Stimulated activated CD4-positive, alpha-beta T cell treated with anti-CD3 and anti-CD28 coated beads, Interleukin-15, amount 100 ng/mL, for 48 hours (primary cell): ENCODE data around the gene NSD2.
"Not testable (repeated sequence)": the region's sequence is repeated elsewhere in the genome, so short reads cannot be mapped to it uniquely, and the experiment has no call there.

ENCODE experiments used
- DNase-seq, 2 donors: peaks; one replicate each; pipeline ENCODE4 v3.0.0-alpha.2; 2020; ENCODE audit warnings: low read depth in 2 of 2

The NSD2 gene

DNA sequence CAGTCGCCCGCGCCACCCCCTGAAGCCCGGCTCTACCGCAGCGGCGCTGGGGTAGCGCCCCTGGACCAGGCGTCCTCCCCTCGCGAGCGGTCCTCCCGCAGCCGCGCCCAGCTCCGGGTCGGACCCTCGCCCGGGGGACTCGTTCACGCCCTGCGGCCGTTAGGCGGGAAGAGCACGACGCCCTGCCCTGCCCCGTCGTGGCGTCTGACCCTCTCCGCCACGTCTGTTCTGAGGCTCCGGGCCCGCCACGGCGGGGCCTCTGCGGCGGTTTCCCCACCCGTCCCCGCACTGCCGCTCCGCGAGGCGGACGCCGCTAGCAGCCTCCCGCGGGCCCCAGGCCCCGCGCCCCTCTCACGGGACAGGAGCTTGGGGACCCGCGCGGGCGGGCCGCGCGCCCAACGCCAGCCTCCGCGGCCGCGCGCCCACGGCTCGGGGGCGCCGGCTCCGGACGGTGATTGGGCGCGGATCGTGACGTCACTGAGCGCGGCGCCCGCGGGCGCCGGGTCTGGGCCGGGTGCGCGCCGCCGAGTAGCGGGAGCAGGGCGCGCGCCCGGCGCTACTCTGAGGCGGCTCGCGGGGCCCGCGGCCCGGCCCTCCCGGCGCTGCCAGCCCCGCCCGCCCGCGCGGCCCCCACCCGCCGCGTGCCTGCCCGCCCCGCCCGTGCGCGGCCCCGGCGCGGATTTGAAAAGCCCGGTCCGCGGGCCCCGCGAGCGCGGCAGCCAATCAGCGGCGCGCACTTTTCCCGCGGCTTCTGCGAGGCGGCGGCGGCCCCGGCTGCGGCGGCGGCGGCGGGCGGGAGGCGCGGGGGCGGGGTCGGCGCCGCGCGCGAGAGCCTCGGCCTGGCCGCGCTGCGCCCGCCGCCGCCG lies at the start of gene NSD2:
Gene NSD2 (plus strand): TSS at position 816 of the 866 bp plus-strand sequence. CDS start 29,262 bp downstream, outside the sequence.
- peak; percentile 80 to 89 for DNase-seq

DNA sequence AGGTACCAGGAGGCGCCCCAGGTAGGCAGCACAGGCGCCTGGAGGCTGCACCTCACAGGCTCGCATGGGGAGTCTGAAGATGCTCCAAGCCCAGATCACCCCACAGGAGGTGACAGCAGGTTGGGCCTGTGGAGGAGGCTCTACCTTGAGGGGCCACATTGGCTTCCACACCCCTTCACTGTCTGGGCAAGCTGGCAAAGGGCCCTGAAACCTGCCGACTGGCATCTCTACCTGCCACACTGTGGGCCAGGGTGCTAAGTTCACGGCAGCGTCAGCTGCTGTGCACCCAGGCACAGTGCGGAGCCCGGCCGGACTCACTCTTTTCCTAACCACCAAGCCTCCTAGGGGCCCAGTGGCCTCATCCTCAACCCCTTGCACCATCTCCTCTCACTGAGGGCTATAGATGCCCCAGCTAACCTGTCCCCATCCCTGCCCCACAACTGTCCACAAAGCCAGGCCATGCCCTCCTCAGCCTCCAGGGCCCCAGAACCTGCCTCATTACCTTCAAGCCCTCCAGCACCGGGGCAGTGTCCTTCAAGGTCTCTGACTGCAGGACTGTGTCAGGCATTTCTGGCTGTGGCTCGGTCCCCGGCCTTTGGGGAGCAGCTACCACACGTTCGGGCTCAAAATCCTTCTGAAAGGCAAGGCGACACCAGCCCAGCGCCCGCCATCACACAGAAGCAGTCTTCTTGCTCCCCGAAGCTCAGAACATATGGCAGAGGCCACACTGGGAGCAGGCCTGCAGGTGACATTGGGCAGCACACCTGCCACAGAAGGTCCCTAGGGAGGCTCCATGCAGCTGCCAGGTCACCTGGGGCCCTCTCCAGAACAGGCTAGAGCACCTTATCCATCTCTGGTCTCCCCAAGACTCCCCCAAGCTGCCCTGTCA lies 49.3 kb upstream of the NSD2 start:
- no peak for DNase-seq

DNA sequence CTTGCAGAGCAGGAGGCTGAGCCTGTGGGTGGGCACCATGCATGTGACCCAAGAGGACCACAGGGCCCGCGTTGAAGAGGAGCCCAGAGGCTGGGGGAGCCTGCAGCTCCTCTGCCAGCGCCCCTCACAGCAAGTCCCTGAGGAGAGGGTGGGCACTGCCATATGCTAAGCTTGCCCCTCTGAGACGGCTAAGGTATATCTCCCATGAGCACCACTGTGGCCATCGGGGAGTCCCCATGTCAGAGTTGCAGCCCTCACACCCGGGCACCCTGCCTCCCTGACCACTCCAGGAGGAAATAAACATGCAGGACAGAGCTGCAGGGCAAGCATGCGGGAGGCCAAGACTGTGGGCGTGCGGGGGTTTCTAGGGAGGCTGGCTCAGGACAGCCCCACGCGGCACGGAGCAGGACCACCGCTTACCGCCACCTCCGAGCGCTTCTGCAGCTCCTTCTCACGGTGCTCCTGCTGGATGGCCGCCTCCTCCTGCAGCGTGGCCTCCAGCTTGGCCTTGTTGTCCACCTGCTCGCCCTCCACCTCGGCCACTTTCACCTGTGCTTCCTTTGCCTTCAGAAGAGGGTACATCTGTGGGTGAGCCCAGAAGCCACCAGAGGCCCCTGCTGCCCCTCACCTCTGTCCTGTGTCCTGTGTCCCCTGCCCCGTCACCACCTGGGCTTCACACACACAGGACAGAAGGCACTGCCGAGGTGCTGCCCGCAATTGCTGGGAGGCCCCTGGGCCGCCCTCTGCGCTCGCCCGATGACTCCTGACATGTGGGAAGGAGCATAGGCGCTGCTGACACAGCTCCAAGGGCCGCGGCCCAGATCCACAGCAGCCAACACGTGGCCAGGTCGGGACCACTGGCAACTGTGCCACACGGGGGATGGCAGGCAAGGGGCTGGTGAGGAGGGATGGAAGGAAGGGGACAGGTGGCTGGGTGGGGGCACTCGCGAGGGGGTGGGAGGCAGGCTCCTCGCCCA lies 48.3 kb upstream of the NSD2 start:
- DNase-seq: no peak

DNA sequence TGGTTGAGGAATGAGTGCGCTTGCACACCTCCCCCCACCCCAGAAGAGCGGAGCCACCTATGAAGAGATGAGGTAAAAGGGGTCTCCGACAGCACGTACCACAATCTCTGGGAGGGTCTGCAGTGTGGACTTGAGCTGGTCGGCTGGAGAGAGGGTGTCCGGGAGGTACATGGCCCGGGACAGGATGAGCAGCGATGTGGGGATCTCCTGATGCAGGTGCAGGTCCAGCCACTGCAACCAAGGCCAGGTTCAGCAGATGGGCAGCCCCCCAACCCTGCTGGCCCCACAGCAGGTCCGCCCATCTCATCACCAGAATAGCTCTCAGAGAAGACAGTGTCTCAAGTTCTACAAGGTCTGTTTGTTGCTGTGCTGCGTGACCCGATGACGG lies 47.7 kb upstream of the NSD2 start:
- DNase-seq: no peak

DNA sequence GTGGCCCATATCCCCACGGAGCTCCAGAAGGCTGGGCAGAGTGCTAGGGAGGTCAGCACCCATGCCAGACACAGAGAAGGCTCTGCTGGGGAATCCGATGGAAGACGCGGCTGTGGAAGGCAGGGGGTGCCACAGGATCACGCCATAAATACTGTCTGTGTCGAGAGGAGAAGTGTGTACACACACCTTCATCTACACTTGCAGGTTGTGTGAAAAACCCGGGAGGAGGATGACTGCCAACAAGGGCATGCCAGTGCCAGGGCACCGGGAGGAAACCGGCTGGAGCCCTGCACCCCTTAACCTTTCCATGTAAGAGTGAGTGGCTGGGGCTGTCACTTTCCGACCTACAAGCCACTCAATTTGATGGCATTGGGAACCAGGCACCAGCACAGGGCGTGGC lies 46.4 kb upstream of the NSD2 start:
- DNase-seq: no peak

DNA sequence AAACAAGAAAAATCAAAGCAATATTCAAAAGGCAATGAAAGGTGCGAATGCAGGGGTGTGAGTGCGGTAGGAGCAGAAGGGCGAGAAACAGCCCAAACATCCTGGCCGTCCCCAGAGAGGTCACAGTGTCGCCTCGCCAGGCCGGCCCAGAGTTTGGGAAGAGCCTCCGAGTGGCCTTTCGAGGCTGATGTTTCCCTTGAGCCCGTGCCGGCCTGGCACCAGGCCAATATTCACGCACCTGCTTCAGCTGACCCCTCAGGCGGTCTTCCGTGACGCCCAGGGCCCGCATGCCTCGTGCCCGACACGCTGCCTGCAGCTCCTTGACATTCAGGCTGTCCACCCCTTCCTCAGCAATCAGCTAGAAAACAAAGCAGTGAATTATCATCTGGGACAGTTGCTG lies 45.9 kb upstream of the NSD2 start:
- DNase-seq: no peak

DNA sequence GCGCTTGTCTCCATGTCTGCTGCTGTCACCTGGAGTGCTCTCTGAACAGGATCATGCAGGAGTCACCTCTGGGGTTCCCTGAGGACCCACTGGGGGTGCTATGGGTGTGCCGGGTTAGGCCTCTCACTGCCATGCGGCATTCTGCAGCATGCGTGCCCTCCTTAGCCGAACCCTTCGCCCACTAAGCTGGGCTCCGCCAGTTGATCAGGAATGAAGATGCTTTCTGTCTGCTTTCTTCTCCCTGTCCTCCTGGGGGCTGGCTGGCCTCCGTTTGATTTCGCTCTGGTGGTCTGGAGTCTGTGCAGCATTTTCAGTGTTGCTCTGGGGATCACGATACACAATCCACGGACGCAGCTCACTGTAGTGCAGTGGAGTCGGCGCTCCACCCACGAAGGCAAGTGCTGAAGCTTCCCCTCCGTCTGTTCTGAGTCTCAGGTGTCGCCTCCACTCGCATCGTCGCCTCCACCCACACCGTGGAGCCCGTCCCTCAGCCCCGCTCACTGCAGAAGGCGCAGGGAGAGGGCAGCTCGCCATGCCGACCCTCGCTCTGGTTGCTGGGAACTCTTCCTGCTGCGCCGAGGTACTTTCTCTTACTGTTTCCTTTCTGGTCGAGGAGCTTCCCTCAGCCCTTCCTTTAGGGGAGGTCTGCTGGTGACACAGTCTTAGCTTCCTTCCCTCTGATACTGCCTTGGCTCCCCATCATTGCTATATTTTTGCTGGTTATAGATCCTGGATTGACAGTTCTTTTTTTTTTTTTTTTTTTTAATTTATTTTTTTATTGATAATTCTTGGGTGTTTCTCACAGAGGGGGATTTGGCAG lies 44.5 kb upstream of the NSD2 start:
- no peak for DNase-seq

DNA sequence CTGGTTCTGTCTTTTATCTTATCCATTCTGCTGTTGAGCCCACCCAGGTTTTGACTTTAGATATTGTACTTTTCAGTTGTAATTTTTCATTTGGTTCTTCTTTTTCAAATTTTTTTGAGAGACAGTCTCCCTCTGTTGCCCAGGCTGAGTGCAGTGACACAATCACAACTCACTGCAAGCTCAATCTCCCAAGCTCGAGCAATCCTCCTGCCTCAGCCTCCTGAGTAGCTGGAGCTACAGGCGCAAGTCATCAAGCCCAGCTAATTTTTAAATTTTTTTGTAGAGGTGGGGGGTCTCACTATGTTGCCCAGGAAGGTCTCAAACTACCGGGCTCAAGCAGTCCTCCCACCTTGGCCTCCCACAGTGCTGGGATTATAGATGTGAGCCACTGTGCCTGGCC lies 41.0 kb upstream of the NSD2 start:
- DNase-seq: no peak

DNA sequence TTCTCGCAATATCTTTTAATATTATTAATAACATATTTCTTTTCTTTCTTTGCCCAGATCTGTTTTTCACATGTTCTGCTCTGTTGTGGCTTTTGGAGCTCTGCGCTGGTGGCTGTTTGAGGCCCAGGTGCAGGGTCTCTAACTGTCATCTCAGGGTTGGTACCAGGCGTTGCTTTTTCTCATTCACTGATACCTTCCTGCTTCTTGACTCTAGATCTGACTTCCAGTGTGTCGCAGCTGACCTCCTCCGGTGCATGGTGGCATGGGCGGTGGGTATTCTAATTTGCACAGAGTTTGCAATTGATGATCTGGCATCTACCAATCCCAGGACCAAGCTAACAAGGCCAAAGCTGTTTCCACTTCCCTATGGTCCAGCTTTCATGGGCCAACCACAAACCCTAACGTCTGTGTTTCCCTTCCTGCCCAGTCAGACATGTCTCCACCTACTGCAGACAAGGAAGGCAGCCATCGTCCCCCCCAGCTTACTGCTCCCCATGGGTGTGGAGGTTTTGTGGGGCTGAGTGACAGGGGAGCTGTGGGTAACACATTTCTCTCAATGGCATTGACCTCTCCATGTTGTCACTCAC lies 40.5 kb upstream of the NSD2 start:
- DNase-seq: no peak

DNA sequence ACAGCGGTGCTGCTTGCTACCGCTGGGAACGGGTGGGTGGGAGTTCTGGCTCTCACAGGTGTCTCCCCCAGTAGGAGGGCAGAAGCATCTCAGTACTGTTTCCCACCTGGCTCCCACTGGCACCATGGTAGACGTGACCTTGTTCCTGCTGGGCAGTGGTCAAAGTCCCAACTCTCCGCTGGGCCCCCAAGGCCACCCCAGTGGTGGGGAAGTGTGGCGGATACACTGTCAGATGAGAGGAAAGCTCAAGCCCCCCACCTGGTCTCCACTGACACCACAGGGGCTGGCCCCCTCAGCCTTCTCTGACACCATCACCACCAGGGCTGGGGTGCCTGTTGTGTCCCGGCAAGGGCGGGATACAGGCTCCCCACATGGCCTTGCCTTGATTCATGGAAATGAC lies 39.9 kb upstream of the NSD2 start:
- DNase-seq: no peak

DNA sequence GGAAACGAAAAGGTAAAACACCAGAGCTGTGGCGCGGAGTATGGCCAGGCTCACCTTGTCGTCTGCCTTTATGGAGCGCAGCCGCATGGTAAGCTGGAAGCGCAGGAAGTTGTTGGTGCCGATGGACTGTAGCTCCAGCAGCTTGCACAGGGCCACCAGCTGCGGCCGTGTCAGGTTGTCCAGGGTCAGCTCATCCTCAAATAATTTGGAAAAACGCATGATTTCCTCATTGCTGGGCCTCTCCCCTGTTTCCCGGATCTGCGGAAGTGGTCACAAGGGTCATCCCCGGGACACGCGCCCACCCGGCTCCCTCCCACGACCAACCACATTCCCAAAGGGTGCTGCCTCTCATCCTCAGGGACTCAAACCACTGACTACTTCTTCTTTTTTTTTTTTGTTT lies 38.5 kb upstream of the NSD2 start:
- no peak for DNase-seq

DNA sequence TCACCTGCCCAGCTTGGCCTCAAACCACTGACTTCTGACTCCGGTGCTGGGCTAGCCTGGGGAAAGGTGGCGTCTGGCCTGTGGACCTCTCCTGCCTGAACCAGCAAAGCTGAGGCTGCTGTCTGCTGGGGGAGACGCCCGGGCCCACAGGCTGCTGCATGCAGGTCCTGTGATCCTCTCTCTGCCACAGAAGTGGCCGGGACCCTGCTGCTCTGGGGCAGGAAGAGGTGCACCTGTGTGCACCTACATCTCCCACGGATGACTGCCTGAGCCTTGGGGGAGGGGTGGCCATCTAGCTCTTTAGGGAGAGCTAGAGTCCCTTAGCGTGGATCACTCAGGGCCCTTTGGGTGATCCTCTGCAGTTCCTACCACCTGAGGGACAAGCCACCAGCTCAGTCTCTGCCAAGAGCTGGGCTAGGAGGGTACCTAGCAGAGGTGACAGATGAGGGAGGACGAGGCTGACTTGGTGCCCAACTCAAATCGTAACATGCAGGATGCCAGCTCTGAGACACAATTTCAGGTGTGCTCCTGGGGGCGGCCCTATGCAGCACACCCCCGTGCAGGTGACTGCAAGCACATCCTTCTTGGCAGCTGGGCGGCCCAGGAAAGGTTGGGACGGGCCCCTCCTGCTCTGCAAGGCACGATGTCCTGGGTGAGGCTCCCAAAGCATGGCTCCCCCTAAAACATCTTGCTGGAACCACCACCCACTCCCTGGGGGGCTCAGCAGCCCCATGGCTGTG lies 37.7 kb upstream of the NSD2 start:
- no peak for DNase-seq

DNA sequence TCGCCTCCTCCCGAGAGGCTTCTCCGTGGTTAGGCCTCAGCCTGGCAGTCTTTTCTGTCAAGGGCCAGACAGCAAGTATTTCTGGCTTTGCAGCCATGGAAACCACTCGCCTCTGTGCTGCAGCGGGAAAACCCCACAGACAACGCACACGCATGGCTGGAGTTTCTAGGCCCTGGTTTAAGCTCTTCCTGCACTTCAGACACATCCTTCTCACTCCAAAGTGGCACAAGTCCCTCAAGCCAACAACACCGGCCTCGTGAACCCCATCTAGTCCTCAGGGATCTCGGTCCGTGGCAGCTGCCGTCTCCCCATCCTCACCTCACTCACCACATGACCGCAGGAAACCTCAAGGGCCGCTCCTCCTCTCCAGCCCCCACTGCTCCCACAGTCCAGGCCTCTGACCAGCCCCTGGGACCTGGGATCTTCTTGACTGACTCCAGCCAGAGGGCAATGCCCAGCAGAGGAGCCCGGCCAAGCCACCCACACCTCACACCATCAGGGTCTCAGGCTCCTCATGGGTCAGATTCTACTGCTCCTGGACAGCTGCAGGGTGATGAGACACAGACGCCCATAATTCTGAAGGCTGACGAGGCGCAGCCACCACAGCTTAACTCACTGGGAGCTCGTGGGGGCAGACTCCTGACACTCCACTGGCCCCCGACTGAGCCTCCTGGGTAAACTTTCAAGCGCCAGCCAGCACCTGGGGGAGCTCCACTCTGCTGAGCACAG lies 37.0 kb upstream of the NSD2 start:
- no peak for DNase-seq

DNA sequence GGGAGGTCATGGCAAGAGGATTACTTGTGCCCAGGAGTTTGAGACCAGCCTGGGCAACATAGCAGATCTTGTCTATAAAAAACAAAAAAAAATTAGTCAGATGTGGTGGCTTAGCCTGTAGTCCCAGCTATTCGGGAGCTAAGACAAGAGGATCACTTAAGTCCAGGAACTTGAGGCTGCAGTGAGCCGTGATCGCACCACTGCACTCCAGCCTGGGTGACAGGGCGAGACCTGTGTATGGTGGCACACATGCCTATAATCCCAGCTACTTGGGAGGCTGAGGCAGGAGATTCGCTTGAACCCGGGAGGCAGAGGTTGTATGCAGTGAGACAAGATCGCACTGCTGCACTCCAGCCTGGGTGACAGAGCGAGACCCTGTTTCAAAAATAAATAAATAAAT lies 35.4 kb upstream of the NSD2 start:
- DNase-seq: not testable (repeated sequence)

DNA sequence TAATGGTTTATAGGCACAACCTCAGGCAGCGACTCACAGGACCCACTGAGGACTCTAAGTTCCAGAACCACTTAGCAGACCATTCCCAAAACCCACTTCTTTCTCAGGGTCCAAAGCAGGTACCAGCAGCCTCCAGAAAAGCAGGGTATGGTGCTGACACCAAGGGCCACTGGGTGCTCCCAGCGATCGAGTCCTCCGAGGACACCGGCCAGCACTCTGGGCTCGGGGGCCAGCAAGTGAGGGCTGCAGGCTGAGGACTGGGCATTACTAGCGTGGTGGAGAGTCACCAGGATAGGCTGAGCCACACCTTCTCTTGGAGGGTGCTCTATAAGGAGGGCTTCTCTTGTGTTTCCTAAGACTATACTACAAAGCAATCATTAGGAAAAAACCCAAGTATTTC lies 34.5 kb upstream of the NSD2 start:
- no peak for DNase-seq

DNA sequence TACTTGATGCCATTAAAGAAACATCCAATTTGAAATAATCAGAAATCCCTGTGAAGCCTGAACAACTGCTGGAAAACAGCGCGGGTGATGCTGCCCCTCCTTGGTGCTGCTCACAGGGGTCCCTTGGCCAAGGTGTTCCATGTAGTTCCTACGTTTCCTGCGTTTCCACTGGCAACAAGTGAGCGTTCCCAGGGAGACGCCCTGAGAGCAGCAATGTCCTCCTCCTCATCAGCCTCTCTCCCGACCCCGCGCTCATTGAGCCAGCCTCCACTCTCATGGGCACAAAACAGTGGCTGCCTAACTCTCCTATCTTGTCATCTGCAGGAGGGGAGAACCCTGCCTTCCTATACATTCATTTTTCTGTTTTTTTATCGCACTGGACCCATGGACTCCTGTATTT lies 34.1 kb upstream of the NSD2 start:
- no peak for DNase-seq

DNA sequence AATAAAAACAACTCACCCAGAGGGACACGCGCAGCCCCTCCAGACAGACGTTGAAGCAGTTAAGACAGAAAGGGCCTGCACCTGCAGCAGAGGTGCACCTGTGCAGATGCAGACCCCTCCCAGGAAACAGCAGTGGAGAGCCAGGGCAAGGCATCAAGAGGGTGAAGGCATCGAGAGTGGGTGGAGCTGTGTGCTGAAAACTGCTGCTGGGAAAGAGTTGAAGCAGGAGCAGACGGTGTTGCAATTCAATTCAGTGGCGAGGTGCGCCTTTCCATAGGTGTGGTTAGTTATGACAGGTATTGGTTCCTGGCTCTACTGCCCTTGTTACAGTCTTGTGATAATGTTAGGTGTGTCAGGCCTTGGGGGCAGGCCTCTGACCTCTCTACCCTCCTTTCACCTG lies 31.9 kb upstream of the NSD2 start:
- no peak for DNase-seq

DNA sequence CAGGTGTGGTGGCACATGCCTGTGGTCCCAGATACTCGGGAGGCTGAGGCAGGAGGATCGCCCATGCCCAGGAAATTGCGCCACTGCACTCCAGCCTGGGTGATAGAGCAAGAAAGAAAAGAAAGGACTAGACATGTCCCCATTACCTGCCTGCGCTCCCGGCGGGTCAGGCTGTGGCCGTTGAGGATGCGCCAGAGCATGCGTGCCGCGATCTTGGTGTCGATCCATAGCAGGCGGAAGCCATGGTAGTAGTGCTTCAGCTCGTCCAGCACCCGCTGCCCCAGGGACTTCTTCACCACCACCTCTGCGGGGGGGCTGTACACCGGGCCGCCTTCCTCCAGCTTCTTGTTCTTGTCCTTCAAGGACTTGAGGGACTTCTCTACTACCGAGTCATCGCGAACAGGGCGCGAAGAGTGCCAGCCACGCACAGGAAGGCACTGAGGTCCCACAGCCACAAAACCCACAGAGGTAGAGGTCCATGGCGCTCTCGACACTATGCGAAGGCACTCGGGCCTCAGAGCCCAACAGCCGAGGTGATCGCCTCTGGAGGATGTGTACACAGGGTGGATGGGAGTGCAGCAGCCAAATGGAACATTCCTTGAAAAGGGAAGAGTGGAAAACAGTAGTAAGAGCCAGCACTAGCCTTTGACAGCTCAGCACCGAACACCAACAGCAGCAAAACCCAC lies 29.8 kb upstream of the NSD2 start:
- no peak for DNase-seq

DNA sequence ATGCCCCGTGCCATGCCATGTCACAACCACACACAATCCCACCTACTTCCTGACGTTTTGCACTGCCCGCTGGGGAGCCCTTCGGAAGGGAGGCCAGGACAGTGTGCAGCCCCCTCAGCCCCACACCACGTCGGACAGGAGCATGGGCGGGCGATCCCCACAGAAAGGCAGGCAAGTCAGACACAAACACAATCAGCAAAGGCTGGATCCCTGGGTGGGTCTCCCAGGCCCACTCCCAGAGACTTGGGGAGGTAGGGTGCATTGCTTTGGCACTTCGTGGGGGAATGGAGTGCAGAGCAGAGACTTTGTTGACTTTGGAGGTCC lies 29.3 kb upstream of the NSD2 start:
- DNase-seq: no peak
